Measurements from ENCODE around the gene RELCH. TPM values are rescaled to one million over a fixed set of nuclear protein-coding genes. Genes with fewer than 3 reads are reported as not detected.
"Not testable (repeated sequence)": the region's sequence is repeated elsewhere in the genome, so short reads cannot be mapped to it uniquely, and the experiment has no call there.

The RELCH gene
- total RNA-seq, 1 experiment from 2014 or later: 21.6 TPM

DNA sequence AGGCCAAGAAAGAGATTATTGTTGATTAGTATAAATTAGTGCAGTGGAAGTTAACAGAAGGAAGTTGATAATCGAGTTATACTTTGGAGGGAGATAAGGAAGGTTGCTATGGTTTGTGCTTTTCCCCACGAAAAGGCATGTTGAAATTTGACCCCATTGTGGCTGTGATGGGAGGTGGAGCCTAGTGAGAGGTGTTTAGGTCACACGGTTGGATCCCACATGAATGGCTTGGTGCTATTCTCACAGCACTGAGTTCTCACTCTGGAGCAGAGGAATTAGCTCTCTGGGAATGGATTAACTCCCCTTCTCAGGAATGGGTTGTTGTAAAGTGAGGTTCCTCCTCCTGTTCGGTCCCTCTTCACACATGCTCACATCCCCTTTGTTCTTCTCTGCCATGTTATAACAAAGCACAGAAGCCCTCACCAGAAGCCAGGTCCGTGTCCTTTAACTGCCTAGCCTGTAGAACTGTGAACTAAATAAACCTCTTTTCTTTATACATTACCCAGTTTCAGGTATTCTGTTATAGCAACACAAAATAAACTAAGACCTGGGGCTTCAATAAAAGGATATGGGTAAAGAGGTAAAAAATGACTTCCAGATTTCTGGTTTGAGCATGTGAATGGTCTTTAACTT lies 22.1 kb upstream of the RELCH start:
- Histone ChIP-seq H3F3A (ENCODE audit: low read length, unreplicated experiment) (no peaks in the 10 kb centered on the region), H3K9ac (ENCODE audit: low read length) (no peak overlapping the region), H3K4me1 (ENCODE audit: insufficient read depth, low read length) (no peaks in the 10 kb centered on the region), H4K20me1 (ENCODE audit: low read length) (no peaks in the 10 kb centered on the region), H2AFZ (ENCODE audit: low read length) (no peak overlapping the region), H3K79me2 (ENCODE audit: low read length) (no peaks in the 10 kb centered on the region), H3K9me2 (replicated peaks; ENCODE audit: low read length) (no peaks in the 10 kb centered on the region), H3K9me3 (ENCODE audit: low read length) (no peaks in the 10 kb centered on the region), H3K4me2 (ENCODE audit: low read length) (no peak overlapping the region), H3K36me3 (ENCODE audit: low read depth, low read length) (no peaks in the 10 kb centered on the region), H3K27me3 (ENCODE audit: low read length) (no peaks in the 10 kb centered on the region), H3K4me3 (ENCODE audit: low read length) (no peak overlapping the region), H3K27ac (ENCODE audit: low read length) (no peak overlapping the region)
- DNase-seq: no peak
- intact Hi-C loops (cut with micrococcal nuclease): no loop called here
- TF ChIP-seq, protein P1, sequence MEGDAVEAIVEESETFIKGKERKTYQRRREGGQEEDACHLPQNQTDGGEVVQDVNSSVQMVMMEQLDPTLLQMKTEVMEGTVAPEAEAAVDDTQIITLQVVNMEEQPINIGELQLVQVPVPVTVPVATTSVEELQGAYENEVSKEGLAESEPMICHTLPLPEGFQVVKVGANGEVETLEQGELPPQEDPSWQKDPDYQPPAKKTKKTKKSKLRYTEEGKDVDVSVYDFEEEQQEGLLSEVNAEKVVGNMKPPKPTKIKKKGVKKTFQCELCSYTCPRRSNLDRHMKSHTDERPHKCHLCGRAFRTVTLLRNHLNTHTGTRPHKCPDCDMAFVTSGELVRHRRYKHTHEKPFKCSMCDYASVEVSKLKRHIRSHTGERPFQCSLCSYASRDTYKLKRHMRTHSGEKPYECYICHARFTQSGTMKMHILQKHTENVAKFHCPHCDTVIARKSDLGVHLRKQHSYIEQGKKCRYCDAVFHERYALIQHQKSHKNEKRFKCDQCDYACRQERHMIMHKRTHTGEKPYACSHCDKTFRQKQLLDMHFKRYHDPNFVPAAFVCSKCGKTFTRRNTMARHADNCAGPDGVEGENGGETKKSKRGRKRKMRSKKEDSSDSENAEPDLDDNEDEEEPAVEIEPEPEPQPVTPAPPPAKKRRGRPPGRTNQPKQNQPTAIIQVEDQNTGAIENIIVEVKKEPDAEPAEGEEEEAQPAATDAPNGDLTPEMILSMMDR (conservative IDR thresholded peaks at IDR 0.05; ENCODE audit: low read depth, low read length): no peak
- TF ChIP-seq EZH2phosphoT487 (IDR thresholded peaks at IDR 0.05; ENCODE audit: borderline replicate concordance, low read length) (no peak), EZH2 (IDR thresholded peaks at IDR 0.05; ENCODE audit: low read length, unreplicated experiment) (no peak)
- ATAC-seq: no peak
- POLR2A ChIA-PET (ENCODE audit: unreplicated experiment): no interaction called here
- no TSS peak for BruUV-seq (replicated peaks)
- CTCF ChIA-PET: no interaction called here

DNA sequence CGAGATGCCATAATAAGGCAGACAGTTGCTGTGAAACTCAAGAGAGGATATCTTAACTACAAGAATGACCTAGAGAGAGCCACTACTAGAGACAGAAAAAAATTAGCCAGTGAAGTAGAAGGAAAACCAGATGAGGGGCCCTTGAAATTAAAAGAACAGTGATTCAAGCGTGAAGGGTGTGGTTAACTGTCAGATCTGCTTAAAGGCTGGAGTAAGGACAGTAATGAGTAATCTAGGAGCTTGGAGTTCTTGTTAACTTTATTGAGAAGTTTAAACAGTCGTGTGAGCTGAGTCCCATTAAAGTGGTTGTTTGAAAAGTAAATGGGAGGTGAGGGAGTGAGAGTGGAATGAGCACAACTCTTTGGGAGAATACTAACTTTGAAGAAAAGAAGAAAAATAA lies 21.5 kb upstream of the RELCH start:
- CTCF ChIA-PET: no interaction called here
- peak; percentile 56 for ATAC-seq
- POLR2A ChIA-PET (ENCODE audit: unreplicated experiment): interaction anchor here (0.6 kb wide), 1 partner anchor 108 kb away, joined by 9 read pairs; no protein-coding TSS in a partner anchor
- H3K9me2 ChIP-seq (replicated peaks; ENCODE audit: low read length): no peaks in the 10 kb centered on the region
- intact Hi-C loops (cut with micrococcal nuclease): no loop called here
- H3K79me2 ChIP-seq (ENCODE audit: low read length): no peaks in the 10 kb centered on the region
- no peaks in the 10 kb centered on the region for H3K36me3 ChIP-seq (ENCODE audit: low read depth, low read length)
- H3F3A ChIP-seq (ENCODE audit: low read length, unreplicated experiment): no peaks in the 10 kb centered on the region
- TF ChIP-seq EZH2phosphoT487 (IDR thresholded peaks at IDR 0.05; ENCODE audit: borderline replicate concordance, low read length): no peak
- no peak for TF ChIP-seq EZH2 (IDR thresholded peaks at IDR 0.05; ENCODE audit: low read length, unreplicated experiment)
- TF ChIP-seq, protein P1 (conservative IDR thresholded peaks at IDR 0.05; ENCODE audit: low read depth, low read length): no peak
- H4K20me1 ChIP-seq (ENCODE audit: low read length): no peaks in the 10 kb centered on the region
- no peak for DNase-seq
- no peak overlapping the region for H3K4me2 ChIP-seq (ENCODE audit: low read length)
- no peaks in the 10 kb centered on the region for H3K9me3 ChIP-seq (ENCODE audit: low read length)
- H3K27ac ChIP-seq (ENCODE audit: low read length): no peak overlapping the region
- no peak overlapping the region for H3K4me3 ChIP-seq (ENCODE audit: low read length)
- no TSS peak for BruUV-seq (replicated peaks)
- H2AFZ ChIP-seq (ENCODE audit: low read length): no peak overlapping the region
- H3K9ac ChIP-seq (ENCODE audit: low read length): no peak overlapping the region
- H3K27me3 ChIP-seq (ENCODE audit: low read length): no peaks in the 10 kb centered on the region
- no peaks in the 10 kb centered on the region for H3K4me1 ChIP-seq (ENCODE audit: insufficient read depth, low read length)

DNA sequence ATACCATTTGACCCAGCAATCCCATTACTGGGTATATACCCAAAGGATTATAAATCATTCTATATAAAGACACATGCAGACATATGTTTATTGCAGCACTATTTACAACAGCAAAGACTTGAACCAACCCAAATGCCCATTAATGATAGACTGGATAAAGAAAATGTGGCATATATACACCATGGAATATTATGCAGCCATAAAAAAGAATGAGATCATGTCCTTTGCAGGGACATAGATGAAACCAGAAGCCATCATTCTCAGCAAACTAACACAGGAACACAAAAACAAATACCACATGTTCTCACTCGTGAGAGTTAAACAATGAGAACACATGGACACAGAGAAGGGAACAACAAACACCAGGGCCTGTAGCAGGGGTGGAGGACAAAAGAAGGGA lies 20.5 kb upstream of the RELCH start:
- CTCF ChIA-PET: not testable (repeated sequence)

More for the DNA sequence above, 20.5 kb upstream of the RELCH start:
- DNase-seq; H2AFZ ChIP-seq (ENCODE audit: low read length); intact Hi-C loops (cut with micrococcal nuclease); POLR2A ChIA-PET (ENCODE audit: unreplicated experiment); H3K9me2 ChIP-seq (replicated peaks; ENCODE audit: low read length); H3K9me3 ChIP-seq (ENCODE audit: low read length); ATAC-seq; BruUV-seq (replicated peaks); H3K4me1 ChIP-seq (ENCODE audit: insufficient read depth, low read length); H3K9ac ChIP-seq (ENCODE audit: low read length); H3K27me3 ChIP-seq (ENCODE audit: low read length); H3K4me3 ChIP-seq (ENCODE audit: low read length); H4K20me1 ChIP-seq (ENCODE audit: low read length); H3K79me2 ChIP-seq (ENCODE audit: low read length); H3K27ac ChIP-seq (ENCODE audit: low read length); H3F3A ChIP-seq (ENCODE audit: low read length, unreplicated experiment); H3K36me3 ChIP-seq (ENCODE audit: low read depth, low read length); H3K4me2 ChIP-seq (ENCODE audit: low read length): not testable (repeated sequence)

Data from PC-3 (cell line).